Mesodermal cell (in vitro differentiated cells): ENCODE measurements around the gene MEGF8.

ENCODE experiments used
- H3K27ac ChIP-seq: 2 replicates; pipeline ENCODE4 v1.7.0; 2013; ENCODE audit warnings: mild to moderate bottlenecking, low read depth, low read length, moderate library complexity; ENCODE audit not compliant: severe bottlenecking
- H3K36me3 ChIP-seq: 2 replicates; pipeline ENCODE4 v1.7.1; 2013; ENCODE audit warnings: mild to moderate bottlenecking, low read length, moderate library complexity; ENCODE audit not compliant: control insufficient read depth, insufficient read depth
- H3K4me1 ChIP-seq: one replicate; pipeline ENCODE4 v1.7.1; 2013; ENCODE audit warnings: mild to moderate bottlenecking, low read length; ENCODE audit not compliant: insufficient read depth, control insufficient read depth, poor library complexity, severe bottlenecking
- H3K4me3 ChIP-seq: 2 replicates; pipeline ENCODE4 v1.7.0; 2013; ENCODE audit warnings: low read length, control low read depth, mild to moderate bottlenecking; ENCODE audit not compliant: insufficient read depth, poor library complexity, severe bottlenecking; ENCODE audit errors: extremely low read depth
- H3K9me3 ChIP-seq: 2 replicates; pipeline ENCODE4 v1.7.1; 2013; ENCODE audit warnings: mild to moderate bottlenecking, low read length, moderate library complexity; ENCODE audit not compliant: control insufficient read depth
- WGBS, 2 experiments: methylation state at CpG; one replicate each; pipeline ENCODE4 v1.1.5; 2013; ENCODE audit warnings: missing lambda C conversion rate in 2 of 2; ENCODE audit not compliant: insufficient coverage in 2 of 2; 5-methylcytosine and 5-hydroxymethylcytosine counted together

MEGF8 gene

DNA sequence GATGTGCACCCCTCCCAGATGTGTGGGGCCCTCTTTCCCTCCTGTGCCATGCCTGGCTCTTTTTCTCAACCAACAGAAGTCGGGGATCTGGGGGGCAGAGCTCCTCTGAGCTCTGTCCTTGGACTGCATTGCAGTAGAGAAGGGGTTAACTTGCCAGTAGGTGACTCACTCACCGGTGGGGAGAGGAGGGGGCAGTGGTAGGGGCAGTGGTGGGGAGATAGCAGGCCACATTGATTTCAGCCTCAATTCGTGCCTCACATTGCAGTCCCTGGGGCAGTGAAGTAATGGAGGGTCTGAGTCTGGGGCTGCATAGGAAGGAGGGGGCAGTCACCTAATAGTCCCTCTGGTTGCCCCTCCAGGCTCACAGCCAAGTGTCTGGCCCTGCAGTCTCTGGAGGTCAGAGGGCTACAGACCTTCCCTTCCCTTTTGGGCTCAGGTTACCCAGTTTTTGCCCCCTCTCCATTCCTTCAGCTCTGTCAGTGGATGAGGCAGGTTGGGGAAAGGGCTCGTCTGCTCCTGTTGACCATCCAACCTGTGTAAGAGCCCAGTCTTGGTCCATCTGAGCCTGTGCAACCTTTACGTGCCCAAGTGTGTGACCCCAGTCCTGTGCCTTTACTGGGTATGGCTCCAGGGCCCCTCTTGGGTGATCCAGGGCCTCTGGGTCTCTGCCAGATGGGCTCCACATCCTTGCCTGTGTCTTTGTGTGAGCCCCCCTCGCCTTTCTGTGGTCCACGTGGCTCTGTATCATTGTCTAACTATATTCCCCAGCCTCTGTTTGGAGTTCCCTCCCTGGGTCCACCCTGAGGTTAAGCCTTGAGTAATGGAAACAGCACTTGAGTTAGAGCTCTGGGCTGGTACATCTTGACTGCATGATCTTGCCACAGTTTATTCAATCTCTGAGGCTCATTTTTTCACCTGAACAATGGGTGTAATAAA, 43.3 kb upstream of the MEGF8 start:
- H3K4me1 ChIP-seq: peaks cover 59% of the 10 kb centered on the region
- WGBS, 2 experiments: 20 to 22% methylated on average over 6 of the region's 7 CpGs

GRCh38 chr19:42282819-42283187, 42.6 kb upstream of the MEGF8 start:
- WGBS, 2 experiments: 53 to 64% methylated on average over 2 to 3 of the region's 4 CpGs
- Histone ChIP-seq H3K27ac (peak overlapping the region; percentile 84), H3K4me3 (peak overlapping the region; percentile 30), H3K9me3 (no peaks in the 10 kb centered on the region), H3K4me1 (peaks cover 55% of the 10 kb centered on the region), H3K36me3 (peaks cover 26% of the 10 kb centered on the region)

More for the DNA sequence above, 43.3 kb upstream of the MEGF8 start:
- Histone ChIP-seq H3K4me3 (peak overlapping the region; percentile 70), H3K9me3 (no peaks in the 10 kb centered on the region), H3K36me3 (peaks cover 20% of the 10 kb centered on the region), H3K27ac (peak overlapping the region; percentile 84)

DNA sequence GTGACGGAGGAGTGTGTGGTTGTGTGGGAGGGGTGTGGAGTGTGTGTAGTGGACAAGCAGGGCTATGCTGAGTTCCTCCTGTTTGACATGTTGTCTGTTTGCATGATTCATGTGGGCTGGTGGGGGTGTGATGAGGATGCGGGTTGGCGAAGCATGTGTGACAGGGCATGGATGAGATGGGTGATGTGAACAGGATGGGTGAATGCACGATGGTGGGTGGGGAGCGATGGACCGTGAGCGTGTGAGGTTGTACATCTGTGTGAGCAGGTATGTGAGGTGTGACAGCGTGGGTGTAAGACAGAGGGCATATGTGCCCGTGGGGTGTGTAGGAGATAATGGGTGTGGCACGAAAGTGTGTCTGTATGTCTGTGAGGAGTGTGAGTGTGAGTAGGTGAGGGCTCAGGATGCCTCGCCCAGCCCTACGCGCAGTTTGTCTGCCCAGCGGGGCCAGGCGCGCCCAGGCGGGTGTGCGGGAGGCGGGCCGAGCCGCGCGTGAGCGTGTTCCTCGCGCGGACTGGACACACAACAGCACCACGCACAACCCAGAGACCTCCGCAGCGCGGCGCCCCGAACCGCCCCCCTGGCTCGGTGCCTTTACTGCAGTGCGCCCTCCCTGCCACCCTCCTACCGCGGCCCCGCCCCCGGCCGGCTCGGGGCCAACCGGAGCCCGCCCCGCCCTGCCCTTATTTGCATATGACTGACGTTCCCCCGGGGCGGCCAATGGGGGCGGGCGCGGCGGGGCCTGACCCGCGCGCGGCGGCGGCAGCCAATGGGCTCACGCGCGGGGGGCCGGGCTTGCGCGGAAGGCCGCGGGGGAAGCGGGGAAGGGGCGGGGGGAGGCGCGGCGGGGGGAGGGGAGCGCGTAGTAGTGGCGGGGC, 42.0 kb upstream of the MEGF8 start:
- peaks cover 49% of the 10 kb centered on the region for H3K4me1 ChIP-seq
- WGBS, 2 experiments: 24 to 42% methylated on average over 12 to 22 of the region's 74 CpGs

DNA sequence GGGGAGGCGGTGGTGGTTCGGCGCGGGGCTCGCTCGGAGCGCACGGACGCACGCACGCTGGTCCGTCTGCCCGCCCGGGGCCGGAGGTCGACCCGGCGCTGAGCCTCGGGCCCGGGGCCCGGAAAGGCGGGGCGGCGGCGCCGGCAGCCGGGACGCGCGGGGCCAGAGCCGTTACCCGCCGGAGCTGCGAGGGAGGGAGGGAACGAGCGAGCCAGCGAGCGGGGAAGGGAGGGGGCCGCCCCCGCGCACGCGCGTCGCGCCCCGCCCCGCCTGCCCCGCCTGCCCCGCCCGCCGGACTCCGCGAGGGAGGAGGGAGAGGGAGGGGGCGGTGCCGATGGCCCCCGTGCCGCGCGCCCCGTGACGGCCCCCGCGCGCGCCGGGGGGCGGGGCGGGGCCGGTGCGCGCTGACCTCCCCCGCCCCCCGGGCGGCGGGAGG, 41.4 kb upstream of the MEGF8 start:
- Histone ChIP-seq H3K9me3 (no peaks in the 10 kb centered on the region), H3K36me3 (peaks cover 39% of the 10 kb centered on the region), H3K4me3 (peak overlapping the region; percentile 22), H3K4me1 (peaks cover 45% of the 10 kb centered on the region), H3K27ac (peak overlapping the region; percentile 74)
- 0 to 1% methylated on average over 22 to 41 of the region's 76 CpGs for WGBS, 2 experiments

More for the DNA sequence above, 42.0 kb upstream of the MEGF8 start:
- Histone ChIP-seq H3K9me3 (no peaks in the 10 kb centered on the region), H3K4me3 (peak overlapping the region; percentile 30), H3K27ac (peak overlapping the region; percentile 74), H3K36me3 (peaks cover 32% of the 10 kb centered on the region)

DNA sequence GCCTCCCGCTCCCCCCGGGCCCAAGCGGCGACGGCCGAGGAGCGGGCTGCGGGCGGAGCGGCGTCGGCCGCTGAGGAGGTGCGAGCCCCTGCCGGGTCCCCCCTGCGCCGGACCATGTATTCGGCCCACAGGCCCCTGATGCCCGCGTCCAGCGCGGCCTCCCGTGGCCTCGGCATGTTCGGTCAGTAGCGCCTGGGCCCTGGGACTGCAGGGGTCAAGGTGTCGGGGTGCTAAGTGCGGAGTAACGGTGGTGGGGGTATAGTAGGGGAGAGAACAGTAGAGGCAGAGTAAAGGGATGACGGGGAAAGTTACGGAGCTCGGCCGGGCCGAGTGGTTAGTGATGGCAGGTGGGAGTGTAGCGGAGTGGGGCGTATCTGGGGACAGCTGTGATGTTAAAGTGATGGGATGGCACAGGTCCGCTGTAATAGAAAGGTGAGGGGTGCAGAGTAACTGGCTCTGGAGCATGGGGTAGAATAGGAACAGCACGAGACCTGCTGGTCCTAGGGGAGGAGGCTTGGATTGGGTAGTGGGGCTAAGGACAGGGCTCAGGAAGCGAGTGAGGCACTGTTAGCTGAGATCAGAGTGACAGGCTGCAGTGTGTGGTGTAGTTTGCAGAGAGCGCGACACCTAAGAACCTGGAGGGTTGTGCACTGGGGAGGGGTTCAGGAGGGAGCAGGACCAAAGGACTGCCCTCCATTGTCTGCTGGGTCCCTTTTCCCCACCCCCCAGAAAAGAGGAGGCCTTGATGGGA, 40.7 kb upstream of the MEGF8 start:
- Histone ChIP-seq H3K9me3 (no peaks in the 10 kb centered on the region), H3K4me1 (peaks cover 40% of the 10 kb centered on the region), H3K27ac (peak overlapping the region; percentile 41), H3K4me3 (peak overlapping the region; percentile 67), H3K36me3 (peaks cover 44% of the 10 kb centered on the region)
- 2 to 3% methylated on average over 33 to 34 of the region's 41 CpGs for WGBS, 2 experiments

DNA sequence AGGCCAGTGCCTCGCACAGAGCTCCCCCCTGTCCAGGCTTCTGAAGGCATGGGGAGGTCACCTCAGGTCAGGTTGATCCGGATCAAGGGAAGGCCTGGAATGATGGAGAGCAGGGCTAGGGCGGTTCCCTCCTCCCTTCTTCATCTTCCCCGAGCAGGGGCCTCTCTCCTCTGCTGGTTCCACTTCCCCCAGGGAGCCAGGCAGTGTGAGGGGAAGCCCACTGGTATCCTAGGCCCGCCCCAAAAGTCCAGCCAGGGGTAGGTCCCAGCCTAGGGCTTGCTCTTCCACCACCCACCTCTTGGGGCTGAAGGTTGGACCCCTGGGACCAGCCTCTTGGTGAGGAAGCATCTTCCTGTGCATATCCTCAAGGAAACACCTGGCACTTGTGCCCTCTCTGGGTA, 39.9 kb upstream of the MEGF8 start:
- peak overlapping the region; percentile 67 for H3K4me3 ChIP-seq
- WGBS, 2 experiments: 57 to 71% methylated on average over 4 to 5 of the region's 5 CpGs
- peaks cover 40% of the 10 kb centered on the region for H3K4me1 ChIP-seq
- peaks cover 51% of the 10 kb centered on the region for H3K36me3 ChIP-seq
- H3K9me3 ChIP-seq: no peaks in the 10 kb centered on the region
- no peak overlapping the region for H3K27ac ChIP-seq

DNA sequence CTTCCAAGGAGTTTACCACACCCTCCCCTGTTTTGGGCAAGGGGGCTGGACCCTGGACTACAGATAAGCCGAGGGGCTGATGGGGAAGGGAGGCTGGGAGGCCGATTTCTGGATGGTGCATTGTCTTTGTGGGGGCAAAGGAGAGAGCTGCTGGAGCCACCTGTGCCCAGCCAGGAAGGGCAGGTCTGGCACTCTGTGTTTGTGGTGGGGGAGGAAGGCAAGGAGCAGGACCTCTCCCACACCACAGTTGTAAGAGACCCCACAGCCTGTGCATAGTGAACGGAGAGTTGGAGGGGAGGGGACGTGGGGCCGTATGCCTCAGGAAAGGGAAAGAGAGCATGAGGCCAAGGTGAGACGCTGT, 39.5 kb upstream of the MEGF8 start:
- H3K27ac ChIP-seq: no peak overlapping the region

DNA sequence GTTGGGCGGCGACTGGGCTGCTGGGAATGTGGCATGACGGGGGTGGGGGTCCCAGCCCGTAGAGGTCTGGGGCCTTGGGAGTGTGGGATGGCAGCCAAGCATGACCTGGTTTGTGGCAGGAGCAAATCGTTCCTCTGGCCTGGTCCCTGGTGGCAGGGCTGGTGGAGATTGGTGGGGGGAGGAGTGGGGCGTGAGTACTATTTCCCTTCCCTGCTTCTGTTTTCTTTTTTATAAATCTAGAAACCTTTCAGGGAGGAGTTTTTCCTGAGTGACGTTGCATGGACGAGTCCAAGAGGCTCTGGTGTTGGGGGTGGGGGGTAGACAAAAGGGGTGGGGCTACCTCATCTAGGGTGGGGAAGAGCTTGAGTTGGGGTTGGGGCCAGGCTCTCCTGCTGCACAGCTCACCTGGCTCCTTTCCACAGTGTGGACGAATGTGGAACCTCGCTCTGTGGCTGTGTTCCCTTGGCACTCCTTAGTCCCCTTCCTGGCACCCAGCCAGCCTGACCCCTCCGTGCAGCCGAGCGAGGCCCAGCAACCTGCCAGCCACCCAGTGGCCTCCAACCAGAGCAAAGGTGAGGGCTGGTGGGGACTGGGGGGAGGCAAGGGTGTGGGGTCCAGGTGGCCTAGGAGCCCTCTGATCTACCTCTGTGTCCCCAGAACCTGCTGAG, 39.0 kb upstream of the MEGF8 start:
- Histone ChIP-seq H3K27ac (no peak overlapping the region), H3K36me3 (peaks cover 61% of the 10 kb centered on the region), H3K9me3 (no peaks in the 10 kb centered on the region), H3K4me1 (peaks cover 36% of the 10 kb centered on the region), H3K4me3 (no peak overlapping the region)
- 93 to 98% methylated on average over 6 to 10 of the region's 13 CpGs for WGBS, 2 experiments

More for the DNA sequence above, 39.5 kb upstream of the MEGF8 start:
- Histone ChIP-seq H3K9me3 (no peaks in the 10 kb centered on the region), H3K4me3 (no peak overlapping the region), H3K36me3 (peaks cover 56% of the 10 kb centered on the region), H3K4me1 (peaks cover 40% of the 10 kb centered on the region)
- WGBS, 2 experiments: 91 to 94% methylated on average over 3 to 4 of the region's 6 CpGs

DNA sequence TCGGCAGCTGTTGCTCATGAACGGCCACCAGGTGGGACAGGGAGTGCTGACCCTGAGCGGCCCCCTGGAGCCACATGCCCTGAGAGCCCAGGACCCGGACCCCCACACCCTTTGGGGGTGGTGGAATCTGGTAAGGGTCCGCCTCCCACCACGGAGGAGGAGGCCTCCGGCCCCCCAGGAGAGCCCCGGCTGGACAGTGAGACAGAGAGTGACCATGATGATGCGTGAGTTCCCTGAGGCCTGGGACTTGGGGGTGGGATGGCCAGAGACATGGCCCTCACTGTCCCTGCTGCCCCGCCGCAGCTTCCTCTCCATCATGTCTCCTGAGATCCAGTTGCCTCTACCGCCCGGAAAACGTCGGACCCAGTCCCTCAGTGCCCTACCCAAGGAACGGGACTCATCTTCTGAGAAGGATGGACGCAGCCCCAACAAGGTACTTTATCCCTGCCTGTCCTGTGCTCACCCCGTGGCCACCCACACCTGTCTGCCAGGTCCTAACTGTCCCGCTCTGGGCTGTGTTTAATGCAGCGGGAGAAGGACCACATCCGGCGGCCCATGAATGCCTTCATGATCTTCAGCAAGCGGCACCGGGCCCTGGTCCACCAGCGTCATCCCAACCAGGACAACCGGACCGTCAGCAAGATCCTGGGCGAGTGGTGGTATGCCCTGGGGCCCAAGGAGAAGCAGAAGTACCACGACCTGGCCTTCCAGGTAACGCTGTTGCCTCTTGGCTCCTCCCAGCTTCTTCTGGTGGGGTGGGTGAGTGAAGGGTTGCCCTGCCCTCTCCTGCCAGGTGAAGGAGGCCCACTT, 38.2 kb upstream of the MEGF8 start:
- Histone ChIP-seq H3K4me1 (peaks cover 29% of the 10 kb centered on the region), H3K27ac (no peak overlapping the region), H3K36me3 (peaks cover 68% of the 10 kb centered on the region), H3K9me3 (no peaks in the 10 kb centered on the region), H3K4me3 (no peak overlapping the region)
- WGBS, 2 experiments: 97 to 98% methylated on average over 26 of the region's 30 CpGs
